Raji (cell line): ENCODE data around the gene ERC1.

ENCODE experiments used
- POLR2A ChIP-seq: IDR thresholded peaks from 2 replicates; pipeline ENCODE4 v1.6.1; 2011; ENCODE audit warnings: low read depth, low read length, control low read depth; ENCODE audit not compliant: insufficient read depth

The ERC1 gene

GRCh38 chr12:1436015-1436414, 445.0 kb downstream of the ERC1 start:
- TF ChIP-seq POLR2A: no peak

- no peak for TF ChIP-seq POLR2A
Measured at GRCh38 chr12:1436981-1437380, 446.0 kb downstream of the ERC1 start.

- TF ChIP-seq POLR2A: no peak
Measured at GRCh38 chr12:1439201-1439600, 448.2 kb downstream of the ERC1 start.

DNA sequence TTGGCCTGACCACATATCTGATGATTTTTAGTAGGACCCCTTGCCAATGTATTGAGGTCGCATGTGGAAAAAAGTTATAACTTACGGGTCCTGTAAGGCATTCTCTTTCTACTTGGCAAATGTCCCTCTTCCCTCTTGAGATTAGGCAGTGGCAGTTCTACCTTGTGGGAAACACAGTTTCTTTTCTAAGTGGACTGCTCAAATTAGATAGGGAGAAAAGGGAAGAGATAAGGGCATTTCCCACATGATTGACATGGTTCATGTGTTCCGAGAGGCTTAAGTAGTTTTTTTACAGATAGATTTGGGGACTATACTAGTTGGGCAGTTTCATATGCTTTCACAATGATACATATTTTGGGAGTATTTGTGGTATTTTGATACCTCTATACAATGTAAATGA, 448.7 kb downstream of the ERC1 start:
- TF ChIP-seq POLR2A: no peak

DNA sequence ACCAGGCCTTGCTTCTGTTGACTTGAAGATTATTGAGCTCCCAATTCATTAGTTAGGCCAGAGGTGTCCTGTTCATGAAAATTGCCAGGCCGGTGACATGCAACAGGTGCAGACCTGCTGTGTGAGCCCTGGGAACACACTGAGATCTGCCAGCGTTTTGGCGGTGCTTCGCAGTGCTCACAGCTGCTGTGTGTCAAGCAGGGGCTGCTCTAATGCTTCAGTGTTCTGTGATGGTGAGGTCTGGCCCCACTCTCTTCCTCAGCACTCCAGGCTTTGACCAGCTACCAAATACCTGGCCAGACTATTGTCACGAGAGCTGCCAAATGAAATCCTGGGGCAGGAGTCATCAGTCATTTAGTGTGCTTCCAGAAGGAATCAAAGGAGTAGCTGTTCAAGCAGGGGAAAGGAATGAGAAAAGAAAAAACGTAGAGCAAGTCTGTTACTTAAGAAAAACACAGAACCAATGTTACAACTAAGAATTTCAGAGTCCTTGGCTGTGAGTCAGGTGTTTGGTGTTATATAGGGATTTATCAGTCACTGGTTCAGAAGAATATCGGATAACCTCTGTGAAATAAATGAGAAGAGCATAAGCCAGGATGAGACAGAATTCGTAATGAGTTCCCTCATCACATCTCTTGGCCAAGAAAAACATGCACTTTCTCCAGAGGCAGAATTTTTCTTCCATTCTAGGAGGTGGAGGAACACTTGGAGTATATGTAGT, 452.6 kb downstream of the ERC1 start:
- TF ChIP-seq POLR2A: no peak

GRCh38 chr12:1444142-1444516, 453.1 kb downstream of the ERC1 start:
- no peak for TF ChIP-seq POLR2A

- TF ChIP-seq POLR2A: no peak
Measured at GRCh38 chr12:1445807-1446206, 454.8 kb downstream of the ERC1 start.

DNA sequence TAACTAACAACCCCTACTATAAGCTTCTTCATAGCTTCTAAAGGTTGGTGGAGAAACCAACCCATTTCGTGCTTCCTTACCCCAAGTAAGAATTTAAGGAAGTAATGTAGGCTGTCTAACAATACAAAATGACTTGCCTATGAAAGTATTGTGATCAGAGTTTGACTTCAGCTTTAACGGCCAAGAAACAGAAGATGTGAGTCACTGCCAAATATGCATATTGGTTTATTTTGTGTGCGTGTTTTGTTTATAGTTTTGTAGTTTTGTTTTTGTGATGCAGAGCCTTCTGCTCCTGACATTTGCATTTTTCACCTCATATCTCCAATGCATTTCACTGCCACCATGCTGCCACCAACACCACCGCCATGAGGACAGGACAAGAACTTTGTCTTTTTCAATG, 457.3 kb downstream of the ERC1 start:
- TF ChIP-seq POLR2A: no peak

DNA sequence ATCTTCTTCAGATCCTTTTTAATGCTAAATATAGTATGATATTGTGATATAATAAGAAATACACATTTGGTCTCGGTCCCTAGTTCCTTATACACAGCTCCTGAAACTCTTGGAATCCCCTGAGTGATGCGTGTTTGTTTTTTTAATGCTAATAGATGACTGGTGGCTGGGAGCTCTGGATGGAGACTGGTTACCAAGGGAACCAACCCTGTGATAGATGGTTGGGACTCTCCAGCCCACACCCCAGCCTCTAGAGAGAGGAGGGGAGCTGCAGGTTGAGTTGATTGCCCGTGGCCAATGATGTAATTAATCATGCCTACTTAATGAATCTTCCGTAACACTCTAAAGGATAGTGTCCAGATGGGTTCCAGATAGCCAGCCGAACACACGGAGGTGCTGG, 462.8 kb downstream of the ERC1 start:
- no peak for TF ChIP-seq POLR2A

GRCh38 chr12:1456885-1457284, 465.9 kb downstream of the ERC1 start:
- no peak for TF ChIP-seq POLR2A

DNA sequence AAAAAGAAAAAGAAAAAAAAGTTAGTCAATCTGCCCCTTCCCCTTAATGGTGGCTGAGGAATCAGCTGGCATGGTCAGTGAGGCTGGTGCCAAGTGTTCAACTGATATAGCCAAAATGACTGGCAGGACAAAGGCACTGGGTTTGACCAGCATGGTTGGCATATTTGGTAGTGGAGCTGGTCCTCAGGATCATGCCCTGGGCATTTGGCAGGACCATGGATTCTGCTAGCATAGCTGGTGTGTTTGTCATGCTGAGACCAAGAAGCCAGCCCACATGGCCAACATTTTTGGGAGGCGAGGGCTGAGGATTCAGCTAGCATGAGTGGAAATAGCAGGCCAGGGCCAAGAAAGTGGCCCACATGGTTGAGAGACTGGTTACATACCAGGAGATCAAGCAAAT, 466.9 kb downstream of the ERC1 start:
- TF ChIP-seq POLR2A: no peak

- TF ChIP-seq POLR2A: no peak
Measured at GRCh38 chr12:1459339-1459738, 468.3 kb downstream of the ERC1 start.

GRCh38 chr12:1463073-1463905, 472.3 kb downstream of the ERC1 start:
- TF ChIP-seq POLR2A: no peak

- TF ChIP-seq POLR2A: no peak
Measured at GRCh38 chr12:1464925-1465324, 473.9 kb downstream of the ERC1 start.

DNA sequence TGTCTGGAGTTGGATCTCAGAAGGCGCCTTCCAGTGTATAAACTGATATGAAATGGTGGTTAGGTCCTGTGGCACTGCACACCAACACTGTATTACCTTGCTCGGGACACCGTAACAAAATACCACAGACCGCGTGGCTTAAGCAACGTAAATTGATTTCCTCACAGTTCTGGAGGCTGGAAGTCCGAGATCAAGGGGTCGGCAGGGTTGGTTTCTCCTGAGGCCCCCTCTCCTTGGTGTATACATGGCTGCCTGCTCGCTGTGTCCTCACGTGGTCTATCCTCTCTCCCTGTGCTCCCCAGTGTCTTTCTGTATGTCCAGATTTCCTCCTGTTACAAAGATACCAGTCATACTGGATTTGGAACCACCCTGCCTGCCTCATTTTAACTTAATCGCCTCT, 475.0 kb downstream of the ERC1 start:
- TF ChIP-seq POLR2A: no peak

DNA sequence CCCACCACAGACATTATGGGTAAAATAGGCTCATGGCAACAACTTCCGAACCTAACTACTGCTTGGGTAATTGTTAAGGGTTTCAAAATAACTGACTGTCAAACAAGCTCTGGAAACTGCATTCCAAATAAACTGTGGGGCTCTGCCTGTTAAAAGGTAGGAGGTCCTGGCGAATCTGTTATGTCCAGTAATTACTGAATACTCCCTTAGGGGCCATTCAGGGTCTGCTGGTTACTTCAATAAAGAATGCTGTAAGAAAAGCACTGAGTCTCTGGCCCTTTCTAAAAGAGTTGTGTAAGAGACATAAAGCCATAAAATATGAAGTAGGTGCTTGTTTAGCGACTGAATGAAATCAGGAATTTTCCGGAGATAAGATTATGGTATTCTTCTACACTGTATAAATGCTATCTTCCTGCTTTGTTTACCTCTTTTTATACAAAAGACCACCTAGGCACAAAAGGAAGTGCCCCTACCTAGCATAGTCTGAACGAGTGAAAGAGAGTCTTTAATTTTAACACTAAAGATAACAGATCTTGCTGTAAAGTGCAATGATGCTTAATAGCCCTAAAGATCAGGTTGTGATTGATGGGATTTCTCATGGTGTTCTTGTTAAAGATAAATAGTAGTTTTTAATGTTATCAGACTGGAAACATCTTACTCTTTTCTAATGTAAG, 475.6 kb downstream of the ERC1 start:
- no peak for TF ChIP-seq POLR2A

GRCh38 chr12:1467710-1468109, 476.7 kb downstream of the ERC1 start:
- TF ChIP-seq POLR2A: no peak

DNA sequence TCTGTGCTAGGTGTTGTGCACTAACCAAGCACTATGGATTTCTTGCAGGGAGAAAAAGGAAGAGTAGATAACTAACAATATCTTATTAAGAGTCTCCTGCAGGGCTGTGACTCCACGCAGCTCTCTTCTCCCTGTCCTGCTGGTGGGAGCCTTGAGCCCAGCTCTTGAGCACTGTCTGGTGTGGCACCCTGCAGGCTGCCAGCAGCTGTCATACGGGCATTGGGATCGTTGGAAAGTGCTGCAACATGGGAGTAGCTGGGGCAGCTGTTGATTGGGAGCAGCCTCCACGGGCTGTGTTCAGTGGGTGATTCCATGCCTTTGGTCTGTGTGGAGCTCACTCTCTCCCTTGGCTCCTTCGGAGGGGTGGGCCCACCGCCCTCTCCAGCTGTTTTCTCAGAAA, 478.0 kb downstream of the ERC1 start:
- no peak for TF ChIP-seq POLR2A
